ENCODE measurements around the gene ATP9A. TPM values are rescaled to one million over a fixed set of nuclear protein-coding genes. Genes with fewer than 3 reads are reported as not detected.

Gene ATP9A
- total RNA-seq, 5 donors from 2014 or later (not counting 1 experiment from before 2014, with no cell fraction given) = 0.44 to 0.85 (median 0.72) TPM

- Mint-ChIP-seq H3K4me1 (peaks cover 0 to 10% (median 7%) of the 10 kb centered on the region in 3 donors), H3K36me3 (no peaks in the 10 kb centered on the region), H3K27ac (no peak overlapping the region), H3K4me3 (no peak overlapping the region), H3K9me3 (no peaks in the 10 kb centered on the region), H3K27me3 (peaks cover 11 to 26% of the 10 kb centered on the region in 2 donors)
- Histone ChIP-seq H3K4me3 (ENCODE audit: control insufficient read depth in 1 of 2, extremely low read depth in 1 of 2, low read length in 1 of 2) (no peak overlapping the region), H3K9me3 (no peaks in the 10 kb centered on the region), H3K36me3 (ENCODE audit: control insufficient read depth in 2 of 2, extremely low read depth in 1 of 2, insufficient read depth in 1 of 2, low read length in 1 of 2) (no peaks in the 10 kb centered on the region), H3K27me3 (replicated peaks in 1 of 2; ENCODE audit: control insufficient read depth in 2 of 2, extremely low read depth in 1 of 2, insufficient read depth in 2 of 2, low read length in 1 of 2) (peaks cover 0 to 10% of the 10 kb centered on the region in 2 experiments), H3K27ac (ENCODE audit: low read length) (no peak overlapping the region), H3K4me1 (ENCODE audit: control insufficient read depth in 1 of 2, extremely low read depth in 1 of 2, insufficient read depth in 2 of 2, low read length in 2 of 2) (no peaks in the 10 kb centered on the region)
- ATAC-seq (replicated peaks in 1 of 4) = no peak
- DNase-seq = no peak
- no CpG with 5 or more reads among the region's 1 CpG for WGBS (ENCODE audit: insufficient coverage)
- ChIA-PET CTCF (no interaction called here), POLR2A (no interaction called here)
Measured at GRCh38 chr20:51715856-51716185, 52.4 kb downstream of the ATP9A start.

- ChIA-PET POLR2A (no interaction called here), CTCF (no interaction called here)
- peaks cover 0 to 10% (median 7%) of the 10 kb centered on the region in 3 donors for H3K4me1 Mint-ChIP-seq
- Histone ChIP-seq H3K4me3 (ENCODE audit: control insufficient read depth in 1 of 2, extremely low read depth in 1 of 2, low read length in 1 of 2) (no peak overlapping the region), H3K36me3 (ENCODE audit: control insufficient read depth in 2 of 2, extremely low read depth in 1 of 2, insufficient read depth in 1 of 2, low read length in 1 of 2) (no peaks in the 10 kb centered on the region), H3K9me3 (no peaks in the 10 kb centered on the region), H3K27ac (ENCODE audit: low read length) (no peak overlapping the region), H3K27me3 (replicated peaks in 1 of 2; ENCODE audit: control insufficient read depth in 2 of 2, extremely low read depth in 1 of 2, insufficient read depth in 2 of 2, low read length in 1 of 2) (peaks cover 0 to 10% of the 10 kb centered on the region in 2 experiments), H3K4me1 (ENCODE audit: control insufficient read depth in 1 of 2, extremely low read depth in 1 of 2, insufficient read depth in 2 of 2, low read length in 2 of 2) (no peaks in the 10 kb centered on the region)
- no peak overlapping the region for H3K4me3 Mint-ChIP-seq
- H3K27me3 Mint-ChIP-seq = peaks cover 11 to 26% of the 10 kb centered on the region in 2 donors
- H3K27ac Mint-ChIP-seq = no peak overlapping the region
- no peaks in the 10 kb centered on the region for H3K36me3 Mint-ChIP-seq
- no peaks in the 10 kb centered on the region for H3K9me3 Mint-ChIP-seq
- ATAC-seq (replicated peaks in 1 of 4) (no peak), DNase-seq (no peak)
- 19% methylated on average over 6 of the region's 10 CpGs for WGBS (ENCODE audit: insufficient coverage)
Measured at GRCh38 chr20:51715163-51715855, 52.9 kb downstream of the ATP9A start.

- CTCF ChIA-PET = no interaction called here
- no peak overlapping the region for H3K27ac Mint-ChIP-seq
- Histone ChIP-seq H3K4me1 (ENCODE audit: control insufficient read depth in 1 of 2, extremely low read depth in 1 of 2, insufficient read depth in 2 of 2, low read length in 2 of 2) (no peaks in the 10 kb centered on the region), H3K36me3 (ENCODE audit: control insufficient read depth in 2 of 2, extremely low read depth in 1 of 2, insufficient read depth in 1 of 2, low read length in 1 of 2) (no peaks in the 10 kb centered on the region), H3K27ac (ENCODE audit: low read length) (no peak overlapping the region), H3K4me3 (ENCODE audit: control insufficient read depth in 1 of 2, extremely low read depth in 1 of 2, low read length in 1 of 2) (no peak overlapping the region), H3K9me3 (no peaks in the 10 kb centered on the region), H3K27me3 (replicated peaks in 1 of 2; ENCODE audit: control insufficient read depth in 2 of 2, extremely low read depth in 1 of 2, insufficient read depth in 2 of 2, low read length in 1 of 2) (peaks cover 0 to 12% of the 10 kb centered on the region in 2 experiments)
- 100% methylated on average over 1 of the region's 4 CpGs for WGBS (ENCODE audit: insufficient coverage)
- POLR2A ChIA-PET = no interaction called here
- H3K4me3 Mint-ChIP-seq = no peak overlapping the region
- H3K4me1 Mint-ChIP-seq = peaks cover 0 to 10% (median 7%) of the 10 kb centered on the region in 3 donors
- H3K36me3 Mint-ChIP-seq = no peaks in the 10 kb centered on the region
- H3K9me3 Mint-ChIP-seq = no peaks in the 10 kb centered on the region
- H3K27me3 Mint-ChIP-seq = peaks cover 10 to 26% of the 10 kb centered on the region in 2 donors
- DNase-seq = no peak
- no peak for ATAC-seq (replicated peaks in 1 of 4)
Measured at GRCh38 chr20:51713213-51713598, 55.0 kb downstream of the ATP9A start.

GRCh38 chr20:51712501-51713212 lies 55.5 kb downstream of the ATP9A start:
- Mint-ChIP-seq H3K4me1 (peaks cover 0 to 10% (median 7%) of the 10 kb centered on the region in 3 donors), H3K9me3 (no peaks in the 10 kb centered on the region), H3K27ac (no peak overlapping the region), H3K27me3 (peaks cover 6 to 21% of the 10 kb centered on the region in 2 donors), H3K36me3 (no peaks in the 10 kb centered on the region), H3K4me3 (no peak overlapping the region)
- no peak for DNase-seq
- Histone ChIP-seq H3K9me3 (no peaks in the 10 kb centered on the region), H3K4me3 (ENCODE audit: control insufficient read depth in 1 of 2, extremely low read depth in 1 of 2, low read length in 1 of 2) (no peak overlapping the region), H3K27me3 (replicated peaks in 1 of 2; ENCODE audit: control insufficient read depth in 2 of 2, extremely low read depth in 1 of 2, insufficient read depth in 2 of 2, low read length in 1 of 2) (peaks cover 0 to 12% of the 10 kb centered on the region in 2 experiments), H3K4me1 (ENCODE audit: control insufficient read depth in 1 of 2, extremely low read depth in 1 of 2, insufficient read depth in 2 of 2, low read length in 2 of 2) (no peaks in the 10 kb centered on the region), H3K36me3 (ENCODE audit: control insufficient read depth in 2 of 2, extremely low read depth in 1 of 2, insufficient read depth in 1 of 2, low read length in 1 of 2) (no peaks in the 10 kb centered on the region), H3K27ac (ENCODE audit: low read length) (no peak overlapping the region)
- ATAC-seq (replicated peaks in 1 of 4) = no peak
- ChIA-PET CTCF (no interaction called here), POLR2A (no interaction called here)
- WGBS (ENCODE audit: insufficient coverage) = 85% methylated on average over 21 of the region's 24 CpGs

- DNase-seq (no peak), ATAC-seq (replicated peaks in 1 of 4) (no peak)
- WGBS (ENCODE audit: insufficient coverage) = 100% methylated on average over 1 of the region's 2 CpGs
- H3K4me1 Mint-ChIP-seq = peaks cover 0 to 10% (median 7%) of the 10 kb centered on the region in 3 donors
- no peaks in the 10 kb centered on the region for H3K9me3 ChIP-seq
- H3K27me3 Mint-ChIP-seq = peaks cover 11 to 18% of the 10 kb centered on the region in 2 donors
- H3K4me3 Mint-ChIP-seq = no peak overlapping the region
- H3K27ac ChIP-seq (ENCODE audit: low read length) = no peak overlapping the region
- no peaks in the 10 kb centered on the region for H3K36me3 ChIP-seq (ENCODE audit: control insufficient read depth in 2 of 2, extremely low read depth in 1 of 2, insufficient read depth in 1 of 2, low read length in 1 of 2)
- H3K4me3 ChIP-seq (ENCODE audit: control insufficient read depth in 1 of 2, extremely low read depth in 1 of 2, low read length in 1 of 2) = no peak overlapping the region
- CTCF ChIA-PET = no interaction called here
- no peak overlapping the region for H3K27ac Mint-ChIP-seq
- no peaks in the 10 kb centered on the region for H3K4me1 ChIP-seq (ENCODE audit: control insufficient read depth in 1 of 2, extremely low read depth in 1 of 2, insufficient read depth in 2 of 2, low read length in 2 of 2)
- H3K9me3 Mint-ChIP-seq = no peaks in the 10 kb centered on the region
- H3K27me3 ChIP-seq (replicated peaks in 1 of 2; ENCODE audit: control insufficient read depth in 2 of 2, extremely low read depth in 1 of 2, insufficient read depth in 2 of 2, low read length in 1 of 2) = peaks cover 0 to 8% of the 10 kb centered on the region in 2 experiments
- H3K36me3 Mint-ChIP-seq = no peaks in the 10 kb centered on the region
- POLR2A ChIA-PET = no interaction called here
Measured at GRCh38 chr20:51711426-51711825, 56.8 kb downstream of the ATP9A start.

GRCh38 chr20:51710361-51710894 lies 57.8 kb downstream of the ATP9A start:
- WGBS (ENCODE audit: insufficient coverage) = 87% methylated on average over 5 of the region's 10 CpGs
- Histone ChIP-seq H3K4me3 (ENCODE audit: control insufficient read depth in 1 of 2, extremely low read depth in 1 of 2, low read length in 1 of 2) (no peak overlapping the region), H3K27ac (ENCODE audit: low read length) (no peak overlapping the region), H3K27me3 (replicated peaks in 1 of 2; ENCODE audit: control insufficient read depth in 2 of 2, extremely low read depth in 1 of 2, insufficient read depth in 2 of 2, low read length in 1 of 2) (peaks cover 0 to 6% of the 10 kb centered on the region in 2 experiments), H3K36me3 (ENCODE audit: control insufficient read depth in 2 of 2, extremely low read depth in 1 of 2, insufficient read depth in 1 of 2, low read length in 1 of 2) (no peaks in the 10 kb centered on the region), H3K9me3 (no peaks in the 10 kb centered on the region), H3K4me1 (ENCODE audit: control insufficient read depth in 1 of 2, extremely low read depth in 1 of 2, insufficient read depth in 2 of 2, low read length in 2 of 2) (no peaks in the 10 kb centered on the region)
- POLR2A ChIA-PET = no interaction called here
- no peak overlapping the region for H3K27ac Mint-ChIP-seq
- ATAC-seq (replicated peaks in 1 of 4) = no peak
- CTCF ChIA-PET = no interaction called here
- no peak for DNase-seq
- no peaks in the 10 kb centered on the region for H3K9me3 Mint-ChIP-seq
- peaks cover 0 to 4% (median 4%) of the 10 kb centered on the region in 3 donors for H3K4me1 Mint-ChIP-seq
- peaks cover 7 to 14% of the 10 kb centered on the region in 2 donors for H3K27me3 Mint-ChIP-seq
- H3K36me3 Mint-ChIP-seq = no peaks in the 10 kb centered on the region
- no peak overlapping the region for H3K4me3 Mint-ChIP-seq
